BLaER1 (cell line): ENCODE measurements around the gene NOVA1.

Experiments used
- H3K27ac ChIP-seq: shearing (Covaris generic); formaldehyde crosslinking; 2 replicates; pipeline ENCODE4 v1.8.1; 2022
- H3K27me3 ChIP-seq: shearing (Covaris generic); formaldehyde crosslinking; 2 replicates; pipeline ENCODE4 v1.8.1; 2022
- H3K36me3 ChIP-seq: shearing (Covaris generic); formaldehyde crosslinking; 2 replicates; pipeline ENCODE4 v1.8.1; 2022
- H3K4me1 ChIP-seq: shearing (Covaris generic); formaldehyde crosslinking; 2 replicates; pipeline ENCODE4 v1.8.1; 2022
- H3K4me2 ChIP-seq: shearing (Covaris generic); formaldehyde crosslinking; 2 replicates; pipeline ENCODE4 v1.8.1; 2022
- H3K4me3 ChIP-seq: shearing (Covaris generic); formaldehyde crosslinking; 2 replicates; pipeline ENCODE4 v1.8.1; 2022
- H3K9ac ChIP-seq: shearing (Covaris generic); formaldehyde crosslinking; 2 replicates; pipeline ENCODE4 v1.8.1; 2022
- H3K9me3 ChIP-seq: shearing (Covaris generic); formaldehyde crosslinking; 2 replicates; pipeline ENCODE4 v1.8.1; 2022
- H4K20me1 ChIP-seq: shearing (Covaris generic); formaldehyde crosslinking; 2 replicates; pipeline ENCODE4 v1.8.1; 2022
- Cebpa-rat ChIP-seq: shearing (Covaris generic); IDR thresholded peaks from 2 replicates; pipeline ENCODE4 v1.8.1; 2022

NOVA1 gene

DNA sequence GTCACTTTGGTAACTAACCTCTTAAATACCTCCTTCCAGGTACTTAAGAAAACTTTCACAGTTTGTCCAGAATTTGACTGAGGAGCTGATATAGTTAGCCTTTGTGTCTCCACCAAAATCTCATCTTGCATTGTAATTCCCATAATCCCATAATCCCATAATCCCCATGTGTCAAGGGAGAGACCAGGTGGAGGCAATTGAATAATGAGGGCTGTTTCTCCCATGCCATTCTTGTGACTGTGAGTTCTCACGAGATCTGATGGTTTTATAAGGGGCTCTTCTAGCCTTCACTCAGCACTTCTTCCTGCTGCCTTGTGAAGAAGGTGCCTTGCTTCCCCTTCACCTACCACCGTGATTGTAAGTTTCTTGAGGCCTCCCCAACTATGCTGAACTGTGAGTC, 7.8 kb upstream of the NOVA1 start:
- no peaks in the 10 kb centered on the region for H3K9me3 ChIP-seq
- no peaks in the 10 kb centered on the region for H4K20me1 ChIP-seq
- H3K27ac ChIP-seq, result no peak overlapping the region
- H3K4me1 ChIP-seq, result no peaks in the 10 kb centered on the region
- H3K36me3 ChIP-seq, result no peaks in the 10 kb centered on the region
- no peak overlapping the region for H3K4me3 ChIP-seq
- H3K4me2 ChIP-seq, result no peak overlapping the region
- TF ChIP-seq Cebpa-rat, result no peak
- H3K27me3 ChIP-seq, result no peaks in the 10 kb centered on the region
- H3K9ac ChIP-seq, result no peak overlapping the region

DNA sequence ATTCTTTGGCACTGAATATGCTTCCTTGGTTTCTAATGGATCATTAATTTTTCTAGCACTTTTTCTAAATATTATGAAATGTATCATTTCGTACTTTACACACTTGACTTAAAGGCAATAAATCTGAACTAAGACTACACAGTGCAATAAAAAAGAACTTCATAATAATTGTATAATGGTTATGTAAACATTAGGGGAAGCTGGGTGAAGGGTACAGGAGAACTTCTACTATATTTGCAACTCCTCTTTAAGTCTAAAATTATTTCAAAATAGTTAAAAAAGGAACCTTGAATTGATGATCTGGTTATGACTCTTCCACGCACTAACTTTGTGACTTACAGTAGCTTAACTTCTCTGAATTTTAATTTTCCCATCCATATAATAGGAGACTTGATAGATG, 5.1 kb upstream of the NOVA1 start:
- Histone ChIP-seq H3K27ac (no peak overlapping the region), H3K4me3 (no peak overlapping the region), H3K36me3 (no peaks in the 10 kb centered on the region), H3K9ac (no peak overlapping the region), H3K9me3 (no peaks in the 10 kb centered on the region), H4K20me1 (no peaks in the 10 kb centered on the region), H3K27me3 (no peaks in the 10 kb centered on the region), H3K4me2 (no peak overlapping the region), H3K4me1 (no peaks in the 10 kb centered on the region)
- TF ChIP-seq Cebpa-rat, result no peak

DNA sequence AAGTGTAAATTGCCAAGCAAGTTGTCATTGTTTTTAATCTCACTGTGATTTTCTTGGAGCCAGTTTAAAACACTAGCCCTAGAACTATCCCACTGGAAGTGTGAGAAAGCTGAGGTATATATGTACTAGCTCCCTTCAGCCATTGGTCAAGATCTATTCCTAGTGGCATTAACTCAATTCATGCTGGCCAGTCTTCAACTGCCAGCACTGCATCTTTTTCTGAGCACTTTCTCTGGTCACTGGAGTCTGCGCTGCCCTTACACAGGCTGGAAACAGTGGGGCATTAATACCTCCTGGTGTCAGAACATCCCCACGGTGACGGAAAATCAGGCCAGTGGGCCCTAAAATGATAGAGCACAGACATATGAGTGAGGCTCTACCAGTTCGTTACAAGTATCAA, 4.0 kb upstream of the NOVA1 start:
- no peak overlapping the region for H3K4me2 ChIP-seq
- no peaks in the 10 kb centered on the region for H3K27me3 ChIP-seq
- no peak overlapping the region for H3K27ac ChIP-seq
- no peak overlapping the region for H3K9ac ChIP-seq
- H3K4me3 ChIP-seq, result no peak overlapping the region
- H3K36me3 ChIP-seq, result no peaks in the 10 kb centered on the region
- no peaks in the 10 kb centered on the region for H4K20me1 ChIP-seq
- no peak for TF ChIP-seq Cebpa-rat
- H3K9me3 ChIP-seq, result peaks cover 8% of the 10 kb centered on the region
- H3K4me1 ChIP-seq, result no peaks in the 10 kb centered on the region

DNA sequence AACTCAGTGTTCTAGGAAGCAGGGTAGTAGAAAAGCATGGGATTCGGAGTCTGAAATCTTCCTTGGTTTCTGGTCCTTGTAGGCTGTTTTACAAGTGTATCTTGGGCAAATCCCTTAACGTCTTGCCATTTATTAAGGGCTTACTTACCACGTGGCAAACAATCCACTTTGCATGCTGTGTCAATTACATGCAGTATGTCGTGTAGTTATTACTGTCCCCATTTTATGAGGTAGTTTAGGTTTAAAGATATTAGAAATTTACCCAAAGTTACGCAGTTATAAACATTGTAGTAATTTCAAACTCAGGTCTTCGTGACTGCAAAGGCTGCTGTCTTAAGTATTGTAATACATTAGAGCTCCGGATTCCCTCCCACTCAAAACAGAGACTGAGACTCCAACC, 1.5 kb upstream of the NOVA1 start:
- Histone ChIP-seq H3K27ac (no peak overlapping the region), H3K9ac (no peak overlapping the region), H3K4me2 (no peak overlapping the region), H3K4me3 (no peak overlapping the region), H3K9me3 (peaks cover 12% of the 10 kb centered on the region), H3K27me3 (no peaks in the 10 kb centered on the region), H3K36me3 (no peaks in the 10 kb centered on the region), H4K20me1 (no peaks in the 10 kb centered on the region), H3K4me1 (no peaks in the 10 kb centered on the region)
- no peak for TF ChIP-seq Cebpa-rat

DNA sequence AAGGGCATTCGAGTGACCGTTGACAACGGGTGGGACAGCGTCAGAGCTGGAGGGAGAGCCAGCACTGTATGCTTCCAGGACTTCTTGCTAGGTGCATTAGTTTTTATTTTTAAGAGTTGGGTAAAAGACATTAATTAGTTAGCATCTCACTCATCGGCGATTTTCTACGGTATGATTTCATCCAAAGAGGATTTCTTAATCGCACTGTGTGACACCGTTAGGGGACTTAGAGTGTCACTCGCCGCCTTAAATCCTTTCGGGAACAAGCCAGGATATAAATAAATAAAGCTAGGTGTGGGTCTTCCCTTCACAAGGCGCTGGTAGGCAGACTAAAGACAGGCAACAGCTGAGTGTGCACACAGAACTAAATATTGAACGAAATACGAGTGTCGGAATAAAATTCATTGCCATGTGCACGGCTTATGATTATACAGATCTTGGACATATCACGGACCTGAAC, 869 bp upstream of the NOVA1 start:
- no peaks in the 10 kb centered on the region for H3K27me3 ChIP-seq
- no peaks in the 10 kb centered on the region for H3K36me3 ChIP-seq
- no peak for TF ChIP-seq Cebpa-rat
- no peak overlapping the region for H3K27ac ChIP-seq
- no peak overlapping the region for H3K9ac ChIP-seq
- H3K4me3 ChIP-seq, result no peak overlapping the region
- no peaks in the 10 kb centered on the region for H4K20me1 ChIP-seq
- H3K9me3 ChIP-seq, result peaks cover 12% of the 10 kb centered on the region
- no peaks in the 10 kb centered on the region for H3K4me1 ChIP-seq
- H3K4me2 ChIP-seq, result no peak overlapping the region

DNA sequence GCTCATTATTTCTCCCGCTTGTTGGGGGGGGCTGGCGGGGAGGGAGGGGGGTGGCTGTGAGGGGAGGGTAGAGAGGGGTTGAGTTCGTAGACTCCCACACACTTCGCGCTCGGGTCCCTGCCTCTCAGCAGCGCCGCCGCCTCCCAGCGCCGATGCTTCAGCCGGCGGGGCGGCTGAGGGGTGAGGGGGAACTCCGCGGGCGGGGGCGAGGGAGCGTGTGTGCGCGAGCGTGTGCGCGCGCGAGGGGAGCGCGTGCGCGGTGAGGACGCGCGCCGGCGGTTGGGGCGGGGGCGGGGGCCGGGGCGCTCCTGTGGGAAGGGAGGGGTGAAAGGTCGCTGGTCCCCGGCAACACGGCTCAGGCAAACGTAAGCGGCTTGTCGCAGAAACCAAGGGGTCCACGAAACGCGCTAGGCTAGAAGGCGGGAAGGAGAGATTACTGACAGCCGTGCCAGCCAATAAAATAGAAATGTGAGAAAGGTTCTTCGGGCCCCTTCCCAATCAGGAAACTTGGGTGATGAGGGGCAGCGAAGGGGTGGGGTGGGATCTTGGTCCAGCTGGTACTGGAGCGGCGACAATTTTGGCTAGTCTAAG, 343 bp upstream of the NOVA1 start:
- H3K4me1 ChIP-seq, result no peaks in the 10 kb centered on the region
- H3K9me3 ChIP-seq, result peaks cover 12% of the 10 kb centered on the region
- no peaks in the 10 kb centered on the region for H3K27me3 ChIP-seq
- no peak overlapping the region for H3K9ac ChIP-seq
- TF ChIP-seq Cebpa-rat, result no peak
- no peak overlapping the region for H3K27ac ChIP-seq
- H3K4me3 ChIP-seq, result no peak overlapping the region
- H3K4me2 ChIP-seq, result no peak overlapping the region
- no peaks in the 10 kb centered on the region for H4K20me1 ChIP-seq
- no peaks in the 10 kb centered on the region for H3K36me3 ChIP-seq

DNA sequence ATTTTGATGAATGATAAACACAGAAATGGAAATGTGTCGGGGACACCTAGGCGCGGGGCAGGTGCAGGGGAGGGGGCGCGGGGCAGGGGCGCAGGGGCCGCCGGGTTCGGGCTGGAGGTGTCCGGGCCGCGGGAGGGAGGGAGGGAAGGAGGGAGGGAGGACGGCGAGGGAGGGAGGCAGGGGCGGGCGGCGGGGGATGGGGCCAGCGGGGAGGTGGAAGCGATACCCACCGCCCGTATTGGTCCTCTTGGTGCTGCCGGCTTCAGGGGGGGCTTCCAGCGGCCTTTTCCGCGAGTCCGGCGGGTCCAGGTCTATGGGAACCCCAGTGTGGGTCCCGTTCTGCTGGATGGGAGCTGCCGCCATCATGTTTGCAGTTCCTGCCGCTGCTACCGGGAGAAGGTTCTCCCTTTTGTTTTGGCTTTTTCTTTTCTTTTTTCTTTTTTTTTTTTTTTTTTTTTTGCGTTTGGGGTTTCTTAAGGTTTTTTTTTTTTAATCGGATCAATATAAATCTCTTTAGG, 703 bp downstream of the NOVA1 start:
- H3K4me2 ChIP-seq, result no peak overlapping the region
- H3K9me3 ChIP-seq, result peaks cover 12% of the 10 kb centered on the region
- H3K27ac ChIP-seq, result no peak overlapping the region

DNA sequence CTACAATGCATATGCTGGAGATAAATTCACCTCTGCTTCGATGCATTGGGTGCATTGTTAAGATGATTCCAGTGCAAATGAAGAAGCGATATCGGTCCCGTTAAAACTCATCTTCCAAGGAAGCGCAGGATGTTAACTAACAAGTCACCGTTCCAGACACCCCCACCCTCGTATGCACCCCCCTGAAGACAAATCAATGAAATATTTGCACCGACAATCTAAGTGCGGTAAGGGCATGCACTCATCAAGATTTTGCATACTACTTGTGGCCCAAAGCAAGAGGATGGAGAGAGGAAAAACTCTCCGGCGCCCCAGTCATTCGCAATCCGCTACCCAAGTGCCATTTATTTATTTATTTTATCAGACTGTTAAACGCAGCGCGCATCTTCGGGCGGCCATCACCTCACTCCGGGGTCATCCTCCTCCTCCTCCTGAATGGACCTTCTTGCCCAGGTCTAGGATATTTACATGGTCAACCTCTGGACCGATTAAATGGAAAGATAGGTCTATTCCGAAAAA, 1.2 kb downstream of the NOVA1 start:
- no peak overlapping the region for H3K27ac ChIP-seq
- no peaks in the 10 kb centered on the region for H3K27me3 ChIP-seq
- H3K9ac ChIP-seq, result no peak overlapping the region
- peaks cover 12% of the 10 kb centered on the region for H3K9me3 ChIP-seq
- no peak for TF ChIP-seq Cebpa-rat
- H3K36me3 ChIP-seq, result no peaks in the 10 kb centered on the region
- H3K4me1 ChIP-seq, result no peaks in the 10 kb centered on the region
- no peaks in the 10 kb centered on the region for H4K20me1 ChIP-seq
- no peak overlapping the region for H3K4me2 ChIP-seq
- no peak overlapping the region for H3K4me3 ChIP-seq

More for the DNA sequence above, 703 bp downstream of the NOVA1 start:
- H3K9ac ChIP-seq, result no peak overlapping the region
- no peak for TF ChIP-seq Cebpa-rat
- H4K20me1 ChIP-seq, result no peaks in the 10 kb centered on the region
- no peak overlapping the region for H3K4me3 ChIP-seq
- H3K27me3 ChIP-seq, result no peaks in the 10 kb centered on the region
- no peaks in the 10 kb centered on the region for H3K36me3 ChIP-seq
- no peaks in the 10 kb centered on the region for H3K4me1 ChIP-seq

DNA sequence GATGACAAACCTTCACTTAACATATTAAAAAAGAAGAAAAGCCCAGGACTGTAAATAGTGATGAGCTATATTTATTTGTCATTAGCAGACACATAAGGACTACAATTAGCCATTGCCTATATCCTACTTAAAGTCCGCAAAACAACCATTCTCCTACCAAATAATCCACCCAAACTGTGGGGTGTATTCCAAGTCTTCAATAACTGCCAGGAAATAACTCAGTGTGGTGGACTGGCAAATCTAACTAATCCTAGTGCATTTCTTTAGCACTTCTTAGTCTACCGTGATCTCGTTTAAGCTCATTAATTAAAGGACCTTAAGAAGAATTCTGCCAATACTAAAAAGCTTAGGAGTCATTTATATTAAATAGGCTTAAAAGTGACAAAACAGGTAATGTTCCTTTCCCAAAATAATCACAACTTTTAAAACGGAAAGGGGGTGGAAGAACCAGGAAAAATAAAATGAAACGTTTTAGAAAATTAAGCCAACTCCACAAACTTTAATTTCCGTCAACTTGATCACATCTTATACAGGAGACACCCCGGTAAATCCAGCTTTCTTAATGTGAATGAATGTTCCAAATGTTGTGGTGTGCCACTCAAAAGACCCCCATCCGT, 1.8 kb downstream of the NOVA1 start:
- no peaks in the 10 kb centered on the region for H3K36me3 ChIP-seq
- H3K4me3 ChIP-seq, result no peak overlapping the region
- no peaks in the 10 kb centered on the region for H3K27me3 ChIP-seq
- H3K9ac ChIP-seq, result no peak overlapping the region
- H3K4me2 ChIP-seq, result no peak overlapping the region
- no peaks in the 10 kb centered on the region for H4K20me1 ChIP-seq
- H3K27ac ChIP-seq, result no peak overlapping the region
- no peaks in the 10 kb centered on the region for H3K4me1 ChIP-seq
- TF ChIP-seq Cebpa-rat, result no peak
- peaks cover 12% of the 10 kb centered on the region for H3K9me3 ChIP-seq

DNA sequence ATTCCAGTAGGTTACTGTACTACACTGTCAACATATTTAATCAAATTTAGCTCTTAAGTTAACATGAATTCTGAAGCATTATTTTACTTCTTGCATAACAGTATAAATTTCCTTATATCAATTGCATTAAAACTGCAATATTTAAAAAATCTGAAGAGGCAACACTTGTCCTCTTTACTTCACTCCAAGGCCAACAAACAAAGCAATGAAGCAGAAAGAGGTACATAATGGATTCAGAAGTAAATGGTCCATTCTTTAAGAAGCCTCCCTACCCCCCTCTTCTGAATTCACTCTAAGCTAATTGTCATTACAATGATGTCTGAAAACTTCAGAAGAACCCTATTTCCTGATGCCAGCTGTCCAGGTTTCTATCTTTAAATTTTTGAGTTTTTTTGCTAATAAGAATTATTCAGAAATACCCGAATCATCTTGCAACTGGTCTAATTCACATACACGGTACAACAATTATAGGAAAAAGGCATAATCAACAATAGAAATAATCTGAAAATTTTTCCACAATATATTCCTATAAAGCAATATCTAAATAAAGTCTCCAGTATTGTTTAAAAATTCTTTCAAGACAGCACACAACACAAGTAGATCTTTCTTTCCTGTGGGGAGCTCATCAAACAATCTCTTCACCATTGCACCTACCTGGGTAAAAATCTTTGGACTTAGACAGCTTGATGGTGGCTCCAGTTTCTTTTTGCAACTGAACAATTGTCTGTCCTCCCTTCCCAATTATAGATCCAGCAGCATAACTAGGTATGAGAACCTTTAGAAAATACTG, 2.9 kb downstream of the NOVA1 start:
- Histone ChIP-seq H3K4me3 (no peak overlapping the region), H3K4me2 (no peak overlapping the region)

More for the DNA sequence above, 2.9 kb downstream of the NOVA1 start:
- Histone ChIP-seq H3K9me3 (peaks cover 12% of the 10 kb centered on the region), H3K36me3 (no peaks in the 10 kb centered on the region), H3K4me1 (no peaks in the 10 kb centered on the region), H3K27ac (no peak overlapping the region), H3K9ac (no peak overlapping the region), H4K20me1 (no peaks in the 10 kb centered on the region), H3K27me3 (no peaks in the 10 kb centered on the region)
- no peak for TF ChIP-seq Cebpa-rat
